Glomerular visceral epithelial cell (primary cell): Measurements from ENCODE around the gene TGFB3.
A peak's percentile ranks its signal among the peaks of the same experiment; 100 is the strongest.

ENCODE experiments used
- DNase-seq: peaks from one replicate; pipeline ENCODE4 v3.0.0-alpha.2; 2016; ENCODE audit errors: extremely low spot score

Gene TGFB3

GRCh38 chr14:75987201-75987970, 5.6 kb upstream of the TGFB3 start:
- no peak for DNase-seq

- no peak for DNase-seq
Observed at GRCh38 chr14:75986439-75986765, 4.6 kb upstream of the TGFB3 start.

- peak; percentile 69 for DNase-seq
Observed at GRCh38 chr14:75985618-75986438, 4.0 kb upstream of the TGFB3 start, which contains the start of gene IFT43. TSS of gene IFT43 (plus strand) at chr14:75985763. CDS start at chr14:75985787, 24 bp downstream.

GRCh38 chr14:75984674-75985073, 2.9 kb upstream of the TGFB3 start:
- no peak for DNase-seq

- DNase-seq, result no peak
Observed at GRCh38 chr14:75983019-75983358, 1.2 kb upstream of the TGFB3 start.

GRCh38 chr14:75982266-75983018, 647 bp upstream of the TGFB3 start:
- DNase-seq, result peak; percentile 81

GRCh38 chr14:75980856-75981255, 939 bp downstream of the TGFB3 start:
- DNase-seq, result no peak

- DNase-seq, result no peak
Observed at GRCh38 chr14:75979648-75980565, 1.9 kb downstream of the TGFB3 start.

- DNase-seq, result peak; percentile 40
Observed at GRCh38 chr14:75979071-75979571, 2.7 kb downstream of the TGFB3 start.

- no peak for DNase-seq
Observed at GRCh38 chr14:75978249-75978731, 3.5 kb downstream of the TGFB3 start.

GRCh38 chr14:75977582-75977943, 4.2 kb downstream of the TGFB3 start:
- no peak for DNase-seq

- DNase-seq, result no peak
Observed at GRCh38 chr14:75976826-75977581, 4.8 kb downstream of the TGFB3 start.

GRCh38 chr14:75972801-75973421, 8.9 kb downstream of the TGFB3 start:
- DNase-seq, result no peak

- no peak for DNase-seq
Observed at GRCh38 chr14:75971509-75971908, 10.3 kb downstream of the TGFB3 start.

- no peak for DNase-seq
Observed at GRCh38 chr14:75970989-75971388, 10.8 kb downstream of the TGFB3 start.

- no peak for DNase-seq
Observed at GRCh38 chr14:75969891-75970290, 11.9 kb downstream of the TGFB3 start.

GRCh38 chr14:75969126-75969525, 12.7 kb downstream of the TGFB3 start:
- no peak for DNase-seq

GRCh38 chr14:75968456-75968855, 13.3 kb downstream of the TGFB3 start:
- DNase-seq, result no peak

- DNase-seq, result no peak
Observed at GRCh38 chr14:75967866-75968265, 13.9 kb downstream of the TGFB3 start.

- no peak for DNase-seq
Observed at GRCh38 chr14:75961662-75962061, 20.1 kb downstream of the TGFB3 start.
